ENCODE measurements around the gene PRR3.

The PRR3 gene

DNA sequence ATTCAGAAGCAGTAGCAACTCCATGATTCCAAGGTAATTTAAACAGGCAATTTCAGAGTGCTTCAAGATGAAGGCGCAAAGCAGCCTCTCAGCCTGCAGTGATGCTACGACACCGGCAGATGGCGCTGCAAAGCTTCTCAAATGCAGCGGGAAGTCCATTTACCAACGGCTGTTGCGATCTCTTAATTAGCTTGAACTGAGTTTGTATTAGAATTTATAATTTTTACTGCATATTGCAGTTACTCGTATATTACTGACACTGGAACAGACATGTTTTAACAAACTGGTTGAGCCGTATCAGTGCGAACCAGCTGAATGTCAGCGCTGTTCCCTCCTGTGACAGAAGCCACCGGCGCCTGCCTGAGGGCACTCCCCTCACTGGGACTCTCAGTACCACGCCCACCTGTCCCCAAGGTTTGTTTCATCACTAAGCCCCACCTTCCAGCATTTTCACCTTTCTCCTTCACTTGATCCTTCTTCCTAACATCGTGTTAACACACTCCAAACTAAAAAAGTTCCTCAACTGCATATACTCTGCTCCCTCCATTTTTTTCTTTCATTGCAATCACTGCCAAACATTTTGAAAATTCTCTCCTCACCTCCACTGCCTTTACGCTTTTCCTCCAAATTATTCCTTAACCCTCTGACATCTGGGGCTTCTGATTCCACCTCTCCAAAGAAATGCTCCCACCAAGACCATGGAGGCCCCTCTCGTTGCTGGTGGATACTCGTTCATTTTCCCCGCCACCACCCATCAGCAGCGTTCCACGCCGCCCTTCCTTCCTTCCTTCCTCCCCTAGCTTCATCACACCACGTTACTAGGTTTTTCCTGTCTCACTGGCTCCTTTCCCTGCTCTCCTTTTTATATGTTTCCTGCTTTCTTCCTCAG lies 15.3 kb upstream of the PRR3 start:
- DNase-seq, result peak; percentile 42

DNA sequence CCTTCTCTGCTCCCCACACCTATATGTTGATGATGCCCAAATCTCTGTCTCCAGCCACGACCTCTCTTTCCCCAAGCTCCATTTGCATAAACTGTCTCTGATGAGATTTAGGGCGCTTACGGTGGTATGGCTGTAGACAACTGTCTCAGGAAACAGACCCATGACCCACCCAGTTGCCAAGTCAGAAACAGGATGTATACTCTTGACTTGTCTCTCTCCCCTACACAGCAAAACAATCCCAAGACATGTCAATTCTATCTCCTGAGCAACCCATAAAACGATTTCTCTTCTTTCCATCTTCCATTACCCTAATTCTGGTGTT lies 14.7 kb upstream of the PRR3 start:
- no peak for DNase-seq

DNA sequence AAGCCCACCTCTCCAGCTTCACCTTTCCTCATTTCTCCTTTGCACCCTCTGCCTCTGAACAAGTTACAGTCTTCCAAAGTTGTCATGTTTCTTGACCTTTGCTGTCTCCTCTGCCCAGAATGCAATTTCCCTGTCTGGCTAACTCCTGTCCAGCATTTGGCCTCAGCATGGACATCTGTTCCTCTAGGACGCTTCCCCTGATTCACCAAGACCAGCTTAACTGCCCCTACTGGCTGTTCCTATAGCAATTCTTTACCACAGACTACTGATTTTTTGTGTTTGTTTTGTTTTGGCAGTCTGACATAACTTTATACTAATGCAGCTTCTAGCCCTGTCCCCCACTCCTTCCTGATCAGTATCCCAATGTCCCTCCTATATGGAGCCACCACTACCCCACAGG lies 14.2 kb upstream of the PRR3 start:
- DNase-seq, result no peak

DNA sequence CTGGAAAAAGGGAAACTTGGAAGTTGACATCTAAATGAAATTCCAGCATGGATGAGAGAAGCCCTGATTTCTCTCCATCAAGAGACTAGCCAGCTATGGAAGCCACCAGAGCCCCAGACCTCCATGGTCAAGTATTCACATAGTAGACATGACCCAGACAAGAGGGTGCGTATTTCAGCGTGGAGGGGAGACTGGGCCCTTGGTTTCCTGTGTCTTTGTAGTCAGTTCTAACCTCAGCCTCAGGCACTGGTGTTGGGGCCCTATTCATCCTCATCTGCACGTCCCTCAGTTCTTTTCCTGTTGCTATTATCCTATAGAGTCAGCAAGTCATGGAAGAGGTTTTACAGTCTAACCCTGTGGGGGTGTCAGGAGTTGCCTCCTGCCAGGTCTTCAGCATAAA lies 13.3 kb upstream of the PRR3 start:
- DNase-seq, result no peak

DNA sequence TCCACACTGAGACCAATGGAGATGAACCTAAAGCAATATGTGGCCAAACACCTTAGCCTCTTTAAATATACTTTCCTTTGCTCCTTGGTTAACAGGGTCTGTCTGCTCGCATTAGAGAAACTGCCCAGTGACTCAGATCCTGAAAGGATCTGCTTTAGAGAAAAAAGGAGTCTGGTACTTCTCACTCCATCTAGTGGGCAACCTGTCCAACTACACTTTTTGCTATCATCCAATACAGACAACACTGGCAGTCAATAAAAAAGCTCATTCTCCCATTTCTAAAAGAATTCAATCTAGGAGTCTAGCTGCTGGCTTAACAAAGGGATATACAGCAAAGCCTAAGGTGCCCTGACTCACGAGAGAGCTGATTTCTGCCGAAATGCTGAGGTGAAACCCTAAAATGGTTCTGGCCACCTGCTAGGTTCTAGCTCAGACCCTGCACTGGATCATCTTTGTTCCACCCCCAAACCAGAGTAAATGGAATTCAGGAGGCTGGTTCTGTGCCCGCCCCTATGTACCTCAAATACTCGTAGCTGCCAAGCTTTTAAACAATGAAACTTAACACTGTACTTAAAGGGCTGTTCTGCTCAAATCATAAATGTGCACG lies 12.3 kb upstream of the PRR3 start:
- peak; percentile 6 for DNase-seq

DNA sequence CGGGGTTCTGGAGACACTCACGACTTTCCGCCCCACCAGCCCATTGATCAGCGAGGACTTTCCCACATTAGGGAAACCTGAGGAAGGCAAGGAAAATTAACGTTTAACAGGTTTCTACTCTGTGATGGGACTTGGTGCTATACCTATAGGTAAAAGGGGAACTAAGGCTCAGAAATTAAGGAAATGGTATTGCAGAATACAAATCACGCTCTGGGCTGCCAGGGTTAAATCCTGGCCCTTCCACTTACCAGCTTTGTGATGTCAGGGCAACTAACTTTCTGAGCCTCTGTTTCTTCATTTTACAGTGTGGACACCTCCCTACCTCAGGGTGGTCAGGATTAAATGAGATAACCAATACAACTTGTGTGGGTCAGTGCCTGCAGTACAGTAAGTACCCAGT lies 9.6 kb upstream of the PRR3 start:
- DNase-seq, result peak; percentile 25

DNA sequence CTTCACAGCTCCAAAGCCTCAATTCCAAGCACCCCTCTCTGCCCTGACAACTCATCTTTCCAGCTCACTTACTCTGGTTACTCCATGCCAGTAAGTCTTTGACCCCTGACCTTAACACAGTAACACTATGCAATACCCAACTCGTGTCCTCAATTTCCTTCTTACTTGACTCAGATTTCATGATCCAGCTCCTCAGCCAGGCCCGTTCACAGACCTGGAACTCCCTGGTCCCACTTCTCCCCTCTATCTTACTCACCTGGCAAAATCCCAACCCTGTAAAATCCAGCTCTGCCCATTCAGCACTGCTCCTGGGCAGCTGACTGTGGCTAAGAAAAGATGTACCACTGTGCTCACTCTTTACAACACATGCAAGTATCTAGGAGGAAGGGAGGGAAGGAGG lies 8.7 kb upstream of the PRR3 start:
- DNase-seq, result no peak

DNA sequence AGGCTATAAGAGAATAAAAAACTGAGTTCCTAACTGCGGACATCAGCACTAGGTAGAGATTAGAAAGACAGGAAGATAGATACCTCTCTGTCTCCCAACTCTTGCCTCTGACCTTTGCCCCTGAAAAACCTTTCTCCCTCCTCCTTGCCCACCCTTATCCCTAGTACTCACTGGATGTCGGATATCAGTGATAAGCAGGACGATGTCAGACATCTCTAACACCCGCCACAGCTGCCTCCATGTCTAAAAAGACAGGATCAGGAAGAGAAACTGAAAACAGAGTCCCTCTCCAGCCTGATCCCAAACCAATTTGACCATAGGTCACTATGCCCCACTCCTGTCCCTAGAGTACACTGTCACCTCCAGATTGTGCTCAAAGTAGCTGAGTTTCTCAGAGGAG lies 2.7 kb upstream of the PRR3 start:
- no peak for DNase-seq

DNA sequence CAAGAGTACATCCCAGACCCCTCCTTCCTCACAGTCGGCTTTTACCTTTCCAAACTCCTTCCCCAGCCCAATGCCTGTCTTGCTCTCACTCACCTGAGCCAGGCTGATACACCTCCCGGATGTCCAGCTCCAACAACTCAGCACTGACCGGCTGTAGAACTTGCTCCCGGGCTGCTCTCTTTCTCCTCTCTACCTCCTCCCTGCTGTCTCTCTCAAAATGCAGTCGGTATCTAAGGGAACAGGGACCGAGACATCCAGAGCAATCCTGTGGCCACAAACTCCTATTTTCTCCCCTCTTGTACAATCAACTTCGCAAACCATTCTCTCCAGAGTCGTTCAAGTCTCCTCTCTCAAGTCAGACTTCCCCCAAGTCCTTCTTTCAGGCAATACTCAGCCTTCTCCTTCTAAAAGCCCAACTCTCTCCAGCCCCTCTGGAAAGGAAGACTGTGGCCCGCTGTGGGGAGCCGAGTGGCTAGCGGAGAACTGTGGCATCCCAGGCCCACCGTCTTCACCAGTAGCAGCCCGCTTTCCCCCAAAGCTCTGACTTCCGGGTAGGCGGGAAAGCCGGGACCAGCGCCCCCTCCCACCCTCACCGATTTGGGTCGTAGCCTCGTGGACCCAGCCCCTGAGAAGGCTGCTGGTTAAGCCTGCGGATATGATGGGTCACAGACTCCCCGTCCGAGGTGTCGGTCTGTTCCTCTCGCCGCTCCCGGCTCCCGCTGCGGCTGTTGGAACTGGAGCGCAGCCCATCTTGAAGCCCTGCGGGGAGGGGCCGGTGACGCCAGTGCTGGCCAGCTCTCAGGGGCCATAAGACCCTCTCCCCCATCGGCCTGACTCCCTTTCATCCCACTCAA lies 1.9 kb upstream of the PRR3 start:
- no peak for DNase-seq

DNA sequence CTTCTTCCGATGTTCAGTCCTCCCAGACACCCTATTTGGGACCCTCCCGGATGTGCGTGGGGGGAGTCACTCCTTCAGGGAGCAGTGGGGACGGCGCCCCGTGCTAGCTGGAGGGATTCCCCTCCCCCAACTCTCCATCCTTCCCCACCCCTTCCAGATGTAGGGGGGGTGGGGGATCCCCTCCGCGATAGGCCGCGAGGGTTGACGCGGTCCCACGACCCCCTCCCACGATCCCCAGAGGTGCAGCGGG lies 1.4 kb upstream of the PRR3 start:
- DNase-seq, result no peak

DNA sequence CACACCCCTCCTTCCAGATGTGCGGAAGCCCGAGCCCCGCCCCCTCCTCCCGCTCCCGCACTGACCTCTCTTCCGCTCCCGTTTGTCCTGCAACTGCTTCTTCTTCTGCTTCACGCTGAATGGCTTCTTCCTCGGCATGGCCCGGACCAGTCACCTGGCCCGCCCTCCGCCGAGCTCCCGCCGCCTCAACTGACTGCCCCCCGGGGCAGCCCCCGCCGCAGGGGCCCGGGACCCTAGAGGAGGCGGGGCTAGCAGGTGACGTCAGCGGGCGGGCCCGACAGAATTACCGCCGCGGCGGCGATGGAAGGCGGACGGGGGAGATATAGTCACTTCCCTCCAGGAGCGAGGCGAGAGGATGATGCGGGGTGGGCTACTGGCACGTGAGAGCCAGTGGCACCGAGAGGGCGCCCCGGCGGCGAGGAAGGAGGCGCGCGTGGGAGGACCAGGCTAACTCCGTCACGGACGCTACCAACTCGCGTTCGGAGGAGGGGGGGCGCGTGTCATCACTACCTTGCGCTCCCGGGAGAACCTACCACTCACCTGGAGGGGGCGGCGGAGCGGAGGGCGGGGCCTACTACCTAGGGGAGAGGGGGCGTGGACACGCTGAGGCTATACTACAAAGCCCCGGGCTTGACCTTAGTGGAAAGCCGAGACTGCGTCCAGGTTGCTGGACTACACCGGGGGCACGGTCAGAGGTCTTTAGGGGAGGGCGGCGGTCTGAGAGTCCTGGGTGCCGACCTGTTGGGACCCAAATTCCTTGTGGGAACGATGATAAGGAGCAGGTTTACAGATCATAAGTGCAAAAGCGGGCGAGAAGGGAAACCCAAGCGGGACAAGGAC lies 809 bp upstream of the PRR3 start, which contains the start of gene GNL1:
Gene GNL1 (minus strand): TSS at position 424 of the 840 bp plus-strand sequence. CDS start 286 bp downstream, at position 138.
- peak; percentile 50 for DNase-seq

DNA sequence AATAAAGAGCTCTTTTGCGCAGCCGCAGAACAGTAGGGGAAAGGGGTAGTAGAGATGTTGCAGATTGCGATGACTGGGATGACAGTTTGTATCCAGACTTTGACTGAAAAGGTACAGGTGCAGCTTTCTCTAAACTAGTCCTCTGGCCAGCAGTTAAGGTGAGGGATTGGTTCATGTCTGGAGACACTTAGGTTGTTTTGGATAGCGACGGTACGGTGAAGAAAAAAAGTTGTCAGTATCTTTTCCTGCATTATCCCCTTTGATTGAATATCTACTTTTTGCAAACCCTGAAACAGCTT lies 537 bp downstream of the PRR3 start:
- DNase-seq, result peak; percentile 36

DNA sequence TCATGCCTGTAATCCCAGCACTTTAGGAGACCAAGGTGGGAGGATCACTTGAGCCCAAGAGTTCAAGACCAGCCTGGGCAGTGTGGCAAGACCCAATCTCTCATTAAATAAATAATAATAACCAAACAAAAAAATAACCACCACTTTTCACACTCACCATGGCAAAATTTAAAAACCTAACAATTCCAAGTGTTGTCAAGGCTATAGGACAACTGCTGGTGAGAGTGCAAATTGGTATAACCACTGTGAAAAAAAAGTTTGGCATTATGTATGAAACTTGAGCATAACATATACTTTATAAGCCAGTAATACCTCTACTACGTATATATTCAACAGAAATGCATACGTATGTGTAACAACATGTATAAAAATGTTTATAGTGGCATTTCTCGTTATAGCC lies 3.8 kb downstream of the PRR3 start:
- no peak for DNase-seq

DNA sequence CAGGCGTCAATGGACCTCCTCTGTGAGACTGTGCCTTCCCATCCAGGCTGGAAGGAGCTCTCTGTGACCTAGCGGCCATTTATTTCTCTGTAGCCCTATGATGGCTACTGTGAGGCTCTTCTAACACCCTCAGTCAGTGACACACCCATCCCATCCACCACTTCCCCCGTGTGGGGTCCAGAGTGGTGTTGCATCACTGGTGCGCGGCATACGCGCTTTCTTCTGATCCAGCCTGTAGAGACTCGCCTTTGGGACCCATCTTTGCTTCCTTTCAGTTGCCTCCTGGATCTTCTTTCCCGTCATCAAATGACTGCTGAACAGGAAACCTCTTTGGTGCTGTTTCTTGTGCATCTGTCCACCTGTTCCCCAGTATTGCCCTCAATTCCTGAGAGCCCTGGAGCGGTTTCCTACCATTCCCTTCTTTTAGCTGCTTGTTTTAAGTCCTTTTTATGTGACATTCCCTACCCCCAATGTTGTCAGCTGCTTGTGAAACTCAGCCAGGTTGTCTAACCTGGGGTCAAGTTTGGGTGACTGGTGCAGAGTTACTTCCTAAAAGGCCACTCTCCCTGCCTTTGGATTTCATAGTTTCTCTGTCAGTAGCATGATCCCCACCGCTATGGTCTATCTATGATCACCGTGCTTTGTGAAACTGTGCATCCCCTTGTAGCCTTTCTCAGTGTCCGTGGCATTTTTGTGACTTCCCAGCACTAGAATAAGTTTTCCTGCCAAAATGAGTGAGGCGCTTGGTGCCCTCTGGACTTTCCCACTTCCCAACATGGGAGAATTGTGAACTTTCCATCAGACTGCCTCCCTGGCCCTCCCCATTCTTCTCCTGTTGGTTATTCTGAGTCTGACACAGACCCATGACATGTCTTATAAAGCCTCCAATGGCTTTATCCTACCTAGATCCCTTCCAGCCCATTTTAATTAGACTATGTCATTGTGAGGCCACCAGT lies 5.7 kb downstream of the PRR3 start:
- DNase-seq, result no peak

DNA sequence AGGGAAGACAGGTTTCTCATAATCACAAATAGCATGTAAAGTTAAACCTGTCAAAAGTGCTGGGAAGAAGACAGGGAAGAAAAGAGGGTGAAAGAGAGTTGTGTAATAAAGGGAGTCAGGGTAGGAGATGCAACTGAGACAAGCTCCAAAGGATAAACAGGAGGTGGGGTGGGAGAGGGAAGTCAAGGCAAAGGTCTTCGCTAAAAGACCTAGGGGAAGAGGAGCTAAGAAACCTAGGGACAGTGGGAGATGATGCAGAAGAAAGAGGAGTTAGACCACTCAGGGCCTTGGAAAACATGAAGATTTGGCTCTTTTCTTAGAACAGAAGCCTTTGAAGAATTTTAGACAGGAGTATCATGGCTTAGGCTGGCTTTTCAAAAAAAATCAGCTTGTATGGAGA lies 7.0 kb downstream of the PRR3 start:
- DNase-seq, result no peak

DNA sequence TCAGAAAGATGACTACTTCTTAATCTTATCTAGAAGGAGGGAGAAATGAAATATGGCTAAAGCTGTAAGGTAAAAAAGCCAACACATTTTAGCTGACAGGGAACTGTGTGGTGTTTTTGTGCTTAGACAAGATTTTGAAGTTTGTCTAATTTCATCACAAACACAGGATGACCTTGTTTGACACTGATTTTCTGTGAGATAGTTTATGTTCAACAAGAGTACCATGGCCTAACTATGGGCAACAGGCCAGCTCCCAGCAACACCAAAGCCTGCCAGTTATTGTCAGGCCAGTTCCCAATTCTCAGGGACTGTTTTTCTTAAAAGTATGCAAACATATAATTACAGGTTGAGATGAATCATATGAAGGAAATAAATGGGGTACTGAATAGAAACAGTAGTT lies 8.7 kb downstream of the PRR3 start:
- no peak for DNase-seq

DNA sequence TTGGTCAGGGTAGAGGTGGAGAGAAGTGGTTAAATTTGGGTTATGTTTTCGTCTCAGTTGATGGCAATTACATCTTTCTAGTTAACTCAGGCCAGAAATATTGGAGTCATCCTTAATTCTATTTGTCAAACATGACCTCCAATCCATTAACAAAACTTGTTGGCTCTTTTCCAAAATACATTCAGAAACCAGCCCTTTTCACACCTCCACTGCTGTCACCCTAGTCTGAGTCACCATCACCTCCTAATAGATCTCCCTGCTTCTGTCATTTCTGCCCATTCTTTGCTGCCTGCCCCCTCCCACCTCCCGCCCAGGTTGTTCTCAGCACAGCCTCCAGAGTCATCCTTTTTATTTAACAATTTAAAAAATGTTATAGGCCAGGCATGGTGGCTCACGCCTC lies 11.2 kb downstream of the PRR3 start:
- no peak for DNase-seq

DNA sequence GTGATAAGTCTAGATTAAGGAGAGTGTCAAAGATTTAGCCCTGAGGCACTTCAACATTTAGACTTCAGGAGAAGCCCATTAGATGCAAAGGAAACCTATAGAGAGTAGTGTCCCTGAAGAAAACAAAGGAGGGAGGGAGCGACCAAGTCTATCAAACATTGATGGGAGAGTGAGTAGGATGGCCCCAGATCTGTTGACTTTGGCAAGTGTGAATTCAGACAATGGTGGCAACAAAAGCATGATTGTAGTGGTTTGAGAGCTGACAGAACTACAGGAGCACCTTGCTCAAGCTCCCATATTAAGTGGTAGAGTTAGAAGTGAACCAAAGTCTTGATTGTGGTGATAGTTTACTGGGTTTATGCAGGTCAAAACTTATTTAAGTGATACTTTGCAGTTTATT lies 13.2 kb downstream of the PRR3 start:
- no peak for DNase-seq

DNA sequence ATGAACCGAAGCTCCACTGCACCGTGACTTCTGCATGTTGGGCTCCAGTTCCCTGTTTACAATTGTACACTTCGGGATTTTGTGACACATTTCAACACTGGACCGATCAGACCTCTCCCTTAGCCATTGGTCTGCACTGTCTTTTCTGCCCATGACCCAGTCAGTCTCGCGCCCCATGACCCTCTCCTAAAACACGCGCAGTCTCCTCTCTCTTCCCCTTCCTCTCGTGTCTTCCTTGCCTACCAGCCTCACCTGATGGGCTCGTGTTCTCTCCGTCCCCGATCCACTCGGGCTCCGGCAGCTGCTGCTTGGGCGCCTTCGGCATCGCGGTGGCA lies 13.6 kb downstream of the PRR3 start:
- no peak for DNase-seq

DNA sequence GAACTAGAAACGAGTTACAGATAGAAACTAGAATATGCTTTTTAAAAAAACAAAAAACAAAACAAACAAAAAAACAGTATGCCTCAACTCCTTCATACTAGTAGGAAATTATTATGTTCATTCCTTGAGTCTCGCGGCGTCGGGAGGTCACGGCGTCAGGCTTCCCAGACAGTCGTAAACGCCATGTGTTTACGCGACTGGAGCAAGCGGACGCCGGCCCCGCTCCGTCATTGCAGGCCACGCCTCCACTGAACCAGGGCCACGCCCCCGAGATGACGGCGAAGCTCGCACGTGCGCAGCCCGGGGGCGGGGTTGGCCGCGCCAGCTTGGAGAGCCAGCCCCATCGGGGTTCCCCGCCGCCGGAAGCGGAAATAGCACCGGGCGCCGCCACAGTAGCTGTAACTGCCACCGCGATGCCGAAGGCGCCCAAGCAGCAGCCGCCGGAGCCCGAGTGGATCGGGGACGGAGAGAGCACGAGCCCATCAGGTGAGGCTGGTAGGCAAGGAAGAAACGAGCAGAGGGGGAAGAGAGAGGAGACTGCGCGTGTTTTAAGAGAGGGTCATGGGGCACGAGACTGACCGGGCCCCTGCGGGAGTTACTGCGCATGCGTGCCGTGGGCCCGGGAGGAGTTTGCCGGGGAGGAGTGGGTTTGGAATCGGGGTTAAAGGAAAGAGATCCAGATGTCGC lies 14.1 kb downstream of the PRR3 start, which contains the start of gene ABCF1:
Gene ABCF1 (plus strand): TSS at position 368 of the 687 bp plus-strand sequence. CDS start 46 bp downstream, at position 414.
- peak; percentile 85 for DNase-seq

DNA sequence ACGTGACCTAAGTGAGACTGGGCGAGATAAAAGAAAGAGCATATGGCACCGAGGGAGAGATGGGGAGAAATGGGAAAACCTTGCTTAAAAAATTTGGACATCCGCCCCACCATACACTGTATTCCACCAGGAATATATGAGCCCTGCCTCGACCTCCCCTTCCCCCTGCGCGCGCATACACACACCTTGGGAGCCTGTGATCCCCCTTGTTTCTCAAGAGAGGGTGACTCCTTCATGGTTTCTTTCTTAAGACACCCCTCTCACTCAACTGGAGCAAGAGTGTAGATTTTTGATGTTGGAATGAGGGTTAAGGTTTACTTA lies 14.6 kb downstream of the PRR3 start:
- no peak for DNase-seq

DNA sequence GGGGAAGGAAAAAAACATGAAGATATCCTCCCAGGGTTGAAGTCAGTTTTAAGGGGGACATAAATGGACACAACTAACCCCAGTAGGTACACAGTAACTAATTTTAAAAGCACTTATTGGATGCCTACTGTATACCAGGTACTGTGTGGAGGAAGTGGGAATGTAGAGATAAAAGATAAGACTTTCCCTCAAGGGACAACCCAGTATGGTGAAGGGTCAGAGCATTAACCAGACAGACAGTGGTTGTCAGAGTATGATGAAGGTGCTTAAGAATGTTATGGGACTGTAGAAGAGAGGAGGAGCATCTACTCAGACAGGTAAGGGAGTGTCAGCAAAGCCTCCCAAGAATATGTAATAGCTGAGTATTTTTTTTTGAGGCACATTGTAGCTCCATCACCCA lies 15.1 kb downstream of the PRR3 start:
- DNase-seq, result no peak

Data from GF-D8 (cell line).